ENCODE results near the gene CRYGN.

Gene CRYGN

DNA sequence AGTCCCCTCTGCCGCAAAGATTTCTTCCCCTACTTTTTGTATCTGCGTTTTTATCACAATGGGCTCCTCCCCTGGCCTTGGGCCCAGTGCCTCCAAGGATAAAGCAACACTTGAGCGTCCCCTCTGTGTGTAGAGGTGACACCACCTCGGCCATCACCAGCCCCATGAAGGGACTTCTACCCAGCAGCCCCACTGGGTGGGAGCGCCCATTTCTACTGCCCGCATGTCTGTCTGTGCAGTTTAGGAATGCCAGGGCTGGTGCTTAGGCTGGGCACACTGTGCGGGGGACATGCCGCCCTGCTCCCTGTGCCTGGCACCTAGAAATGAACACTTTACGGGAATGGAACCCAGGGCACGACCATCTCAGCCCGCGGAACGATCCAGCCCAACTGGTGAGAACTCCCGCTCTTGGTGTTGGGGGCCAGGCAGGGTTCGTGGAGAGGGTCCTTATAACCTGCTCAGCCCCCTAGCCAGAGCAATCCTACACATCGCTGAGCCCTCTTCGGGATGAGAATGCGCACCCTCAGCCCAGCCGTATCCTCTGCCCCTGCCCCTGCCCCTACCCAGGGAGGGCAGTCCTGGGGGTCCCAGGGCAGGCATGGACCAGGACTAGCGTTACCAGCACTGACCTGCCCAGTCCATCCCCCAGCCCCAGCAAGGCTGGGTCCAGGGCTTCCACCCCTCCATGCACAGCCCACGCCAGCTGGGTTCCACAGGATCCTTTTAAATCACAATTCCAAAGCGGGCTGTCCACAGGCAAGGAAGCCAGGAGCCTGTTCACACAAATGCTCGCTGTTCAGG is 12.8 kb downstream of the CRYGN start:
- no peak for DNase-seq (ENCODE audit: low read depth)

DNA sequence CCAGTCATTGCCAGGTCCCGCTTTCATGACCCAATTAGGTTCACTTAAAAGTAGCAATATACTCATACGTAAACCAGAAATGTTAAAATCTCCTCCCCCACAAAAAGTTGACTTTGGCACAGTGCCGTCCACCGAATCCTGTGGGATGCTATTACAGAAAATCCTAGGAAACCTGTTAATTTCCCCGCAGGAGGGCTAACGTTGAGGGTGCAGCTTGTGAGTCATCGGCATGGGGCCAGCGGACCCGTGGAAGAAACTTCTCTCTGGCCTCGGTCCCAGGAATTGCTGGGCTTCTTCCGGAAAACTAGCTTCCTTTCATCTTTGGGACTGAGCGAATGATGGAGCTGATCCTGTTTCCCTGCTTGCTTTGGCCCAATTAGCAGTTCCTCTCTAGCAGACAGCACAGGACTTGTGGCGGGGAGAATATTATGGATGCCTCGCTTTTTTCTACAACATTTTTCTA is 13.5 kb downstream of the CRYGN start:
- peak; percentile 98 for DNase-seq (ENCODE audit: low read depth)

DNA sequence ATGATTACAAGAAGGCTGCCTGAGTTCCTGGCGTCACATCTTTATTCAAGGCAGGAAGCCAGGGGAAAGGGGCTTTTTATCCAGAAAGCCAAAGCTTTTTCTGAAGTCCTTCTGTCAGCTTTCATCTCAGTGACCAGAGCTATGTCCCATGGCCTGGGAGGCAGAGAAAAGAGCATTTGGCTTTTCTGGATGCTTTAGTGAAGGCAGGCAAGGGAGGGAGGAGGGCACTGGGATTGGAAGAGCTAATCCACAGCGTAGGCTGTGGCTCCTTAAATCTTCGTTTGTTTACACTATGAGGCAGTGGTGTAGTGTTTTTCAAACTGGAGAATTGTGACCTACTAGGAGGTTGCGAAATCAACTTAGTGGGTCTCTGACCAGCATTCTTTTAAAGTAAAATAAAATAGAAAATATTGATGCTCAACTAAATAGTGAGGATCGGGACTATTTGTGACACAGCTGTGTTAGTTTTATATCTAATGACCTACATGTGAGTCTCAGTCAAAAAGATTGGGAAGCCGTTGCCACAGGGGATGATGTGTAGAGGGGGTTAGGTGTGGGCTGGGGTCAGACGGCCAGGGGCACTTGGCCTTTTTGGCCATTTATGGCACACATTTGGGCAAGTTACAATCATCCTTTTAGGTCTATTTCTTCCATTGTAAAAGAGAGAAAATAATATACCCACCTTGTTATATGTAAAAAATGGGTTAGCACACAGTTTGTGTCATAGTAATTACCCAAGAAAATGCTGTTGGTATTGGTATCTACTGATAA is 14.1 kb downstream of the CRYGN start:
- DNase-seq (ENCODE audit: low read depth) = peak; percentile 98

GRCh38 chr7:151424799-151425198 is 15.1 kb downstream of the CRYGN start:
- DNase-seq (ENCODE audit: low read depth) = peak; percentile 95

DNA sequence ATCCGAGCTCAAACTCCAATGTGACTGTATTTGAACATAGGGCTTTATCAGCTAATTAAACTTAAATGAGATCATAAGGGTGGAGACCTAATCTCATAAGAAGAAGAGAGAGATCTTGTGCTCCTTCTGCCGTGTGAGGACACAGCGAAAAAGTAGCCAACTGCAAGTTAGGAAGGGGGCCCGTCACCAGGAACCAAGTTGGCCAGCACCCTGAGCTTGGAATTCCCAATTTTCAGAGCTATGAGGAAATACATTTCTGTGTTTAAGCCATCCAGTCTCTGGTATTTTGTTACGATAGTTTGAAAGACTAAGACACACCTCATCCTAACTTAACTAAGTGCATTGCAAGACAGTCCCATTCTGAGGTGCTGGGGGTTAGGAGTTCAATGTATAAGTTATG is 16.0 kb downstream of the CRYGN start:
- DNase-seq (ENCODE audit: low read depth) = no peak

DNA sequence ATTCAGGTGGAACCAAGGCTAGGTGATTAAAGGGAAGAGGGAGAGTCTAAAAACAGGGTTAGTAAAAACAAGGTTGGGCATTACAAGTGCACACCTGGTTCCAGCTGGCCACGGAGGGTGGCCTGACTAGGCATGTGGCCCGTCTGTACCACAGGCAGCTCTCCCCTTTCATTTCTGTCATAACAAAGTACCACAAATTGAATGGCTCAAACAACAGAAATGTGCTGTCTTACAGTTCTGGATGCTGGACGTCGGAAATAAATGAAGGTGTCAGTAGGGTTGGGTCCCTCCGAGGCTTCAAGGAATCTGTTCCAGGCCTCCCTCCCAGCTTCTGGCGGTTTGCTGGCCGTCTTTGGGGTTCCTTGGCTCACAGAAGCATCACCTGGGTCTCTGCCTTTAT is 16.7 kb downstream of the CRYGN start:
- DNase-seq (ENCODE audit: low read depth) = no peak

- DNase-seq (ENCODE audit: low read depth) = no peak
These were observed 17.7 kb downstream of the CRYGN start for GRCh38 chr7:151422212-151422611.

- no peak for DNase-seq (ENCODE audit: low read depth)
These were observed 19.8 kb downstream of the CRYGN start for GRCh38 chr7:151420144-151420543.

- peak; percentile 81 for DNase-seq (ENCODE audit: low read depth)
These were observed 23.0 kb downstream of the CRYGN start for GRCh38 chr7:151416941-151417315.

GRCh38 chr7:151416112-151416940 is 23.6 kb downstream of the CRYGN start:
- DNase-seq (ENCODE audit: low read depth) = no peak

- peak; percentile 95 for DNase-seq (ENCODE audit: low read depth)
These were observed 24.4 kb downstream of the CRYGN start for GRCh38 chr7:151415375-151416105.

GRCh38 chr7:151413241-151413640 is 26.7 kb downstream of the CRYGN start:
- no peak for DNase-seq (ENCODE audit: low read depth)

GRCh38 chr7:151412318-151412717 is 27.6 kb downstream of the CRYGN start:
- no peak for DNase-seq (ENCODE audit: low read depth)

GRCh38 chr7:151411551-151411950 is 28.4 kb downstream of the CRYGN start:
- no peak for DNase-seq (ENCODE audit: low read depth)

GRCh38 chr7:151410405-151411390 is 29.2 kb downstream of the CRYGN start:
- DNase-seq (ENCODE audit: low read depth) = peak; percentile 58

DNA sequence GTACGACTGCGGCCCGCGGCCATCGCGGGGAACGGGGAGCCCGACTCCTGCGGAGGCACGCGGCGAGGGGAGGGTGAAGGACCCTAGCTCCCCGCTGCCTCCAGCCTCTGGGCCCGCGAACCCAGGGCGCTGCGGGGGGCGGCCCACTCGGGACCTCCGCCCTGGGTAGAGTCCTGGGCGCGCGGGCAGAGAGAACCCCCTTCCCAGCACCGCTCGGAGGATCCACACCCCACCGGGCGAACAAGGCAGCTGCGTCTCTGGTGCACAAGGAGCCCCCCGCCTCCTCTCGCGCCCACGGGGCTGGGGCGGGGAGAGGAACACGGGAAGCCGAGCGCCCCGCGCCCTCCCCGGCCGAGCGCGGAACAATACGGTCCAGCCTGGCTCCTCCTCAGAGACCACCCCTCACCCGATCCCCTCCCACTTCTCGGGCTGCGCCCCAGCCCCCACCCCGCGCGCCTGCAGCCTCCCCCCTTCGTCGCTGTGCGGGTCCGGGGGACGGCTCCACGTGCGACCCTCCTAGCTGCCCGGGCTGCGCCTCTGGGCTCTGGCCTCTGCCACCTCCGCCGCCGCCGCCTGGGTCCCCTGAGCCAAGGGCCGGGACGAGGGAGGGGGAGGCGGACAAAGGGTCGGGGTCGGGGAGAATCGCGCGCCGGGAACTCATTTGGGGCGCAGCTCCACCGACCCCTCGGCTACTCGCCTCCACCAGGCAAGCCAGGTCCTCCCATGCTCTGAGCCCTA is 30.1 kb downstream of the CRYGN start, which contains the start of gene WDR86:
TSS of gene WDR86 (minus strand) at position 372 of the 738 bp plus-strand sequence. CDS start 449 bp downstream, outside the sequence.
- DNase-seq (ENCODE audit: low read depth) = no peak

GRCh38 chr7:151408839-151409666 is 30.9 kb downstream of the CRYGN start:
- peak; percentile 66 for DNase-seq (ENCODE audit: low read depth)

DNA sequence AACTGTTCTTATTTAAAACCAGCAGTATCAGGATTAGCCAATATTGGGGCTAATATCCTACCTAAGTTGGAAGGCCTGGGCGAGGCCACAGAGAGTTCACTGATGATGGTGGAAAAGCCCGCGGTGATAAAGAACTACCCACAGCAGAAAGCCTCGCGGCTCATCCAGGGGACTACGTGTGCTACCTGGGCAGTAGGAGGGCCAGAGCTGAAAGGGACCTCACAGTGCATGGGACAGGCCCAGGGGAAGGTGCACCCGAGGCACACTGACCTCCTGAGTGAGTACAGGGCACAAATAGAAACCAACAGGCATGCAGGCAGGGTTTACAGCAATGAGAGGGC is 31.5 kb downstream of the CRYGN start:
- DNase-seq (ENCODE audit: low read depth) = no peak

All from amniotic epithelial cell (primary cell).